ENCODE measurements around the gene BRI3. TPM values are rescaled to one million over a fixed set of nuclear protein-coding genes. Genes with fewer than 3 reads are reported as not detected.

Gene BRI3
- total and polyA plus RNA-seq, 10 of the 15 experiments (the other 5 are each of a cell fraction or from before 2014, with no cell fraction given), result 4.5 to 56.3 (median 21.5) TPM

DNA sequence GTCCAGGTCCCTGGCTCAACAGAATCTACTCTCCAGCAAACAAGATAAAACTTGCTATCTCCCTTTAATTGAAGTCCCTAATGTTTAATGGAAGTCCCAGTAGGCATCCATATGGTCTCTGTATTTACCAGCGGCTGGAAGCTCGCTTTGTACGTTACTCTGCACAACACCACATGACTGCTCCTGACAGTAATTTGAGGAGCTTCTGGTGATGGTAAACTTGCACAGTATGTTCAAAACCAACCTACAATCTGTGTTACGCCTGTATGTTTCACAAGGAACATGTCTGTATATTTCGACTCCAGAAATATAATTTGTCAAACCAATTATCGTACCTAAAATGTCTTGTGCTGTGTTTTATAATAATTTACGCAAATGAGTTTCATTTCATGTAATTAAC, 25.1 kb upstream of the BRI3 start (continued):
- TF ChIP-seq, protein P1, sequence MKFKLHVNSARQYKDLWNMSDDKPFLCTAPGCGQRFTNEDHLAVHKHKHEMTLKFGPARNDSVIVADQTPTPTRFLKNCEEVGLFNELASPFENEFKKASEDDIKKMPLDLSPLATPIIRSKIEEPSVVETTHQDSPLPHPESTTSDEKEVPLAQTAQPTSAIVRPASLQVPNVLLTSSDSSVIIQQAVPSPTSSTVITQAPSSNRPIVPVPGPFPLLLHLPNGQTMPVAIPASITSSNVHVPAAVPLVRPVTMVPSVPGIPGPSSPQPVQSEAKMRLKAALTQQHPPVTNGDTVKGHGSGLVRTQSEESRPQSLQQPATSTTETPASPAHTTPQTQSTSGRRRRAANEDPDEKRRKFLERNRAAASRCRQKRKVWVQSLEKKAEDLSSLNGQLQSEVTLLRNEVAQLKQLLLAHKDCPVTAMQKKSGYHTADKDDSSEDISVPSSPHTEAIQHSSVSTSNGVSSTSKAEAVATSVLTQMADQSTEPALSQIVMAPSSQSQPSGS (IDR thresholded peaks at IDR 0.05; ENCODE audit: low read length), result no peak
- no peak for TF ChIP-seq RB1 (IDR thresholded peaks at IDR 0.05; ENCODE audit: borderline replicate concordance)
- TF ChIP-seq RELA (IDR thresholded peaks at IDR 0.05; ENCODE audit: borderline replicate concordance, partially characterized antibody), result no peak
- TF ChIP-seq, protein P2, sequence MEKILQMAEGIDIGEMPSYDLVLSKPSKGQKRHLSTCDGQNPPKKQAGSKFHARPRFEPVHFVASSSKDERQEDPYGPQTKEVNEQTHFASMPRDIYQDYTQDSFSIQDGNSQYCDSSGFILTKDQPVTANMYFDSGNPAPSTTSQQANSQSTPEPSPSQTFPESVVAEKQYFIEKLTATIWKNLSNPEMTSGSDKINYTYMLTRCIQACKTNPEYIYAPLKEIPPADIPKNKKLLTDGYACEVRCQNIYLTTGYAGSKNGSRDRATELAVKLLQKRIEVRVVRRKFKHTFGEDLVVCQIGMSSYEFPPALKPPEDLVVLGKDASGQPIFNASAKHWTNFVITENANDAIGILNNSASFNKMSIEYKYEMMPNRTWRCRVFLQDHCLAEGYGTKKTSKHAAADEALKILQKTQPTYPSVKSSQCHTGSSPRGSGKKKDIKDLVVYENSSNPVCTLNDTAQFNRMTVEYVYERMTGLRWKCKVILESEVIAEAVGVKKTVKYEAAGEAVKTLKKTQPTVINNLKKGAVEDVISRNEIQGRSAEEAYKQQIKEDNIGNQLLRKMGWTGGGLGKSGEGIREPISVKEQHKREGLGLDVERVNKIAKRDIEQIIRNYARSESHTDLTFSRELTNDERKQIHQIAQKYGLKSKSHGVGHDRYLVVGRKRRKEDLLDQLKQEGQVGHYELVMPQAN (conservative IDR thresholded peaks at IDR 0.05), result no peak
- no peak for TF ChIP-seq ZBED1 (IDR thresholded peaks at IDR 0.05; ENCODE audit: borderline replicate concordance)
- no peak for TF ChIP-seq MEF2A (IDR thresholded peaks at IDR 0.05; ENCODE audit: insufficient read depth, low read depth, low read length)
- no peak for TF ChIP-seq RAD51 (IDR thresholded peaks at IDR 0.05)

DNA sequence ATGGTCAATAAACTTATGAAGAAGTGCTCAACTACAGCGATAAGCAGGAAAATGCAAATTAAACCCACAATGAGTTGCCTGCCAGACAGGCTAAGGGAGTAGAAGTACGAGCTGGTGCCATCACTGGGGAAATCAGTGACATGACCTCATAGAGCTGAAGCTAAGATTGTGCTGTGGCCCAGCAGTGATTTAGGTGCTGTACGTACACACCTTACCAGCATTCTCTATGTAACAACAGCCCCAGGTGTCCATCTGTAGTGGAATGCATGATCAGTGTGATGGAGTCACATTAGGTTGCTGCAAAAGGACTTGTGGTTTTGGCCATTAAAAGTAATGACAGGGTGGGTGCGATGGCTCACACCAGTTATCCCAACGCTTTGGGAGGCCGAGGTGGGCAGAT, 23.8 kb upstream of the BRI3 start:
- H2AFZ ChIP-seq (ENCODE audit: control insufficient read depth, low read depth, low read length), result no peak overlapping the region
- FAIRE-seq (no peak), ATAC-seq (no peak), DNase-seq (ENCODE audit: low read depth, low spot score) (no peak)
- H3K4me3 ChIP-seq, result no peak overlapping the region
- H3K4me2 ChIP-seq (ENCODE audit: control insufficient read depth, insufficient read depth), result no peak overlapping the region
- no peaks in the 10 kb centered on the region for H3K27me3 ChIP-seq (replicated peaks in 1 of 2; ENCODE audit: control insufficient read depth in 2 of 2, insufficient read depth in 2 of 2, low read length in 1 of 2)
- ChIA-PET POLR2A (no interaction called here), SMC1A (ENCODE audit: uncharacterized antibody, unreplicated experiment) (no interaction called here), CTCF (no interaction called here), RAD21 (ENCODE audit: unreplicated experiment) (no interaction called here)
- 0 out of 2 replicates have a peak, but pooled peaks cover 3% of the 10 kb centered on the region for H3K4me1 ChIP-seq (ENCODE audit: control insufficient read depth, insufficient read depth, low read length)
- H3K9me3 ChIP-seq (replicated peaks; ENCODE audit: control insufficient read depth, insufficient read depth, low read length), result no peaks in the 10 kb centered on the region; the same call in 2 of the 3 replicates
- WGBS (ENCODE audit: insufficient coverage, insufficient replicate concordance, low lambda C conversion rate, missing lambda C conversion rate), result 77% methylated on average over 6 of the region's 6 CpGs
- no peaks in the 10 kb centered on the region for H4K20me1 ChIP-seq (ENCODE audit: control insufficient read depth, insufficient read depth)
- no TSS peak for BruUV-seq (replicated peaks)
- H3K36me3 ChIP-seq (ENCODE audit: control insufficient read depth in 2 of 2, insufficient read depth in 2 of 2, low read length in 1 of 2), result no peaks in the 10 kb centered on the region
- no peak overlapping the region for H3K9ac ChIP-seq (ENCODE audit: control insufficient read depth, insufficient read depth, low read length)
- H3K79me2 ChIP-seq (ENCODE audit: control insufficient read depth, insufficient read depth, low read length), result peaks cover 6% of the 10 kb centered on the region
- in situ Hi-C loops (cut with MboI) (no loop called here), intact Hi-C loops (cut with micrococcal nuclease; ENCODE audit: unreplicated experiment) (no loop called here)
- TF ChIP-seq ZNF24 (IDR thresholded peaks at IDR 0.05) (no peak), RAD21 (IDR thresholded peaks at IDR 0.05; ENCODE audit: insufficient read depth, low read depth, low read length) (no peak), KLF5 (IDR thresholded peaks at IDR 0.05; ENCODE audit: partially characterized antibody) (no peak), BHLHE40 (IDR thresholded peaks at IDR 0.05; ENCODE audit: borderline replicate concordance in 1 of 2, low read depth in 2 of 2, low read length in 1 of 2) (no peak), POLR2A (IDR thresholded peaks at IDR 0.05; ENCODE audit: low read depth, low read length) (no peak), BMI1 (IDR thresholded peaks at IDR 0.05; ENCODE audit: borderline replicate concordance) (no peak), MYB (IDR thresholded peaks at IDR 0.05; ENCODE audit: borderline replicate concordance, low read depth, low read length) (no peak), JUNB (IDR thresholded peaks at IDR 0.05) (no peak), KAT2A (conservative IDR thresholded peaks at IDR 0.05; ENCODE audit: control insufficient read depth, low read depth, low read length) (no peak)
- TF ChIP-seq, protein P3, sequence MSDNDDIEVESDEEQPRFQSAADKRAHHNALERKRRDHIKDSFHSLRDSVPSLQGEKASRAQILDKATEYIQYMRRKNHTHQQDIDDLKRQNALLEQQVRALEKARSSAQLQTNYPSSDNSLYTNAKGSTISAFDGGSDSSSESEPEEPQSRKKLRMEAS (IDR thresholded peaks at IDR 0.05; ENCODE audit: low read depth, low read length), result no peak
- TF ChIP-seq, protein P4, sequence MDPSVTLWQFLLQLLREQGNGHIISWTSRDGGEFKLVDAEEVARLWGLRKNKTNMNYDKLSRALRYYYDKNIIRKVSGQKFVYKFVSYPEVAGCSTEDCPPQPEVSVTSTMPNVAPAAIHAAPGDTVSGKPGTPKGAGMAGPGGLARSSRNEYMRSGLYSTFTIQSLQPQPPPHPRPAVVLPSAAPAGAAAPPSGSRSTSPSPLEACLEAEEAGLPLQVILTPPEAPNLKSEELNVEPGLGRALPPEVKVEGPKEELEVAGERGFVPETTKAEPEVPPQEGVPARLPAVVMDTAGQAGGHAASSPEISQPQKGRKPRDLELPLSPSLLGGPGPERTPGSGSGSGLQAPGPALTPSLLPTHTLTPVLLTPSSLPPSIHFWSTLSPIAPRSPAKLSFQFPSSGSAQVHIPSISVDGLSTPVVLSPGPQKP (IDR thresholded peaks at IDR 0.05; ENCODE audit: low read depth, low read length), result no peak
- H3K27ac ChIP-seq (ENCODE audit: control insufficient read depth, insufficient read depth), result no peak overlapping the region

Data from GM12878 (cell line).